RWPE2 (cell line): ENCODE results near the gene ZNF641.

Experiments used
- ATAC-seq: fragments of 200-7000 bp; cut with Tn5 transposase; 3 replicates; pipeline ENCODE4 v1.9.1; 2021; ENCODE audit warnings: low read depth
- DNase-seq: peaks from one replicate; pipeline ENCODE4 v3.0.0-alpha.2; 2020; ENCODE audit warnings: low spot score
- H3K27ac ChIP-seq: fragments of 450-650 bp; 2 replicates; pipeline ENCODE4 v1.5.1; 2017; ENCODE audit warnings: mild to moderate bottlenecking; ENCODE audit not compliant: poor library complexity, severe bottlenecking
- H3K27me3 ChIP-seq: fragments of 250-450 bp; sonication (Bioruptor Pico); 2 replicates; pipeline ENCODE4 v1.5.1; 2021; ENCODE audit warnings: mild to moderate bottlenecking, moderate library complexity; ENCODE audit not compliant: insufficient read depth, poor library complexity, severe bottlenecking
- H3K36me3 ChIP-seq: fragments of 250-450 bp; sonication (Bioruptor Pico); 2 replicates; pipeline ENCODE4 v1.5.1; 2020; ENCODE audit warnings: low read depth, mild to moderate bottlenecking, moderate library complexity
- H3K4me1 ChIP-seq: fragments of 250-450 bp; sonication (Bioruptor Pico); 2 replicates; pipeline ENCODE4 v1.5.1; 2021; ENCODE audit warnings: mild to moderate bottlenecking, moderate library complexity; ENCODE audit not compliant: insufficient read depth, poor library complexity, severe bottlenecking
- H3K4me3 ChIP-seq: fragments of 250-450 bp; sonication (Bioruptor Pico); 2 replicates; pipeline ENCODE4 v1.5.1; 2021; ENCODE audit warnings: mild to moderate bottlenecking, moderate library complexity; ENCODE audit not compliant: severe bottlenecking
- H3K9me3 ChIP-seq: fragments of 250-450 bp; sonication (Bioruptor Pico); 2 replicates; pipeline ENCODE4 v1.5.1; 2021; ENCODE audit warnings: mild to moderate bottlenecking, moderate library complexity; ENCODE audit not compliant: severe bottlenecking
- CTCF ChIP-seq: fragments of 450-650 bp; IDR thresholded peaks from one replicate; pipeline ENCODE4 v1.5.1; 2017; ENCODE audit warnings: mild to moderate bottlenecking, moderate library complexity; ENCODE audit not compliant: poor library complexity, severe bottlenecking

ZNF641 gene

GRCh38 chr12:48388460-48388859 lies 37.7 kb upstream of the ZNF641 start:
- H3K9me3 ChIP-seq = no peaks in the 10 kb centered on the region
- no peak for TF ChIP-seq CTCF
- no peaks in the 10 kb centered on the region for H3K4me1 ChIP-seq
- no peaks in the 10 kb centered on the region for H3K36me3 ChIP-seq
- DNase-seq (no peak), ATAC-seq (no peak)
- H3K27ac ChIP-seq = no peak overlapping the region
- H3K4me3 ChIP-seq = no peak overlapping the region
- H3K27me3 ChIP-seq = peaks cover 8% of the 10 kb centered on the region

- DNase-seq (no peak), ATAC-seq (no peak)
- H3K4me1 ChIP-seq = no peaks in the 10 kb centered on the region
- no peaks in the 10 kb centered on the region for H3K9me3 ChIP-seq
- no peaks in the 10 kb centered on the region for H3K36me3 ChIP-seq
- no peak for TF ChIP-seq CTCF
- H3K4me3 ChIP-seq = no peak overlapping the region
- H3K27ac ChIP-seq = no peak overlapping the region
- peaks cover 5% of the 10 kb centered on the region for H3K27me3 ChIP-seq
These were observed 29.9 kb upstream of the ZNF641 start for GRCh38 chr12:48380596-48380995.

GRCh38 chr12:48379794-48380193 lies 29.1 kb upstream of the ZNF641 start:
- Histone ChIP-seq H3K4me3 (no peak overlapping the region), H3K36me3 (no peaks in the 10 kb centered on the region), H3K9me3 (no peaks in the 10 kb centered on the region), H3K27ac (no peak overlapping the region), H3K4me1 (no peaks in the 10 kb centered on the region), H3K27me3 (peaks cover 5% of the 10 kb centered on the region)
- DNase-seq = no peak
- no peak for TF ChIP-seq CTCF
- ATAC-seq = no peak

GRCh38 chr12:48377646-48378045 lies 26.9 kb upstream of the ZNF641 start:
- H3K4me1 ChIP-seq = no peaks in the 10 kb centered on the region
- H3K9me3 ChIP-seq = no peaks in the 10 kb centered on the region
- H3K27me3 ChIP-seq = no peaks in the 10 kb centered on the region
- no peak for DNase-seq
- no peaks in the 10 kb centered on the region for H3K36me3 ChIP-seq
- H3K27ac ChIP-seq = no peak overlapping the region
- no peak for ATAC-seq
- TF ChIP-seq CTCF = no peak
- no peak overlapping the region for H3K4me3 ChIP-seq

GRCh38 chr12:48374164-48374563 lies 23.4 kb upstream of the ZNF641 start:
- no peak for ATAC-seq
- Histone ChIP-seq H3K27me3 (peaks cover 4% of the 10 kb centered on the region), H3K4me1 (no peaks in the 10 kb centered on the region), H3K27ac (no peak overlapping the region), H3K9me3 (no peaks in the 10 kb centered on the region), H3K4me3 (no peak overlapping the region), H3K36me3 (no peaks in the 10 kb centered on the region)
- no peak for DNase-seq
- no peak for TF ChIP-seq CTCF
